Endothelial cell of umbilical vein (primary cell): Measurements from ENCODE around the gene ADAM23.

Experiments used
- CTCF ChIP-seq, 2 donors: IDR thresholded peaks; 1 replicate in 1 of 2; 2 replicates in 1 of 2; pipeline ENCODE4 v1.5.1; 2011; ENCODE audit warnings: low read length in 2 of 2, mild to moderate bottlenecking in 2 of 2, moderate library complexity in 2 of 2, control low read depth in 1 of 2, inconsistent platforms in 1 of 2, low read depth in 1 of 2; ENCODE audit not compliant: insufficient read depth in 1 of 2; ENCODE audit errors: extremely low read depth in 1 of 2
- EZH2 ChIP-seq: IDR thresholded peaks from 2 replicates; pipeline ENCODE4 v1.6.1; 2012; ENCODE audit warnings: borderline replicate concordance, low read depth, mild to moderate bottlenecking, moderate library complexity, low read length, inconsistent platforms; ENCODE audit not compliant: severe bottlenecking
- GATA2 ChIP-seq: IDR thresholded peaks from 2 replicates; pipeline ENCODE4 v1.7.0; 2011; ENCODE audit warnings: low read depth, mild to moderate bottlenecking, moderate library complexity, mixed read lengths, low read length; ENCODE audit not compliant: insufficient read length, insufficient read depth
- MAX ChIP-seq: IDR thresholded peaks from 2 replicates; pipeline ENCODE4 v1.6.1; 2011; ENCODE audit not compliant: insufficient read depth, insufficient read length
- POLR2A ChIP-seq: IDR thresholded peaks from 2 replicates; pipeline ENCODE4 v1.6.1; 2012; ENCODE audit warnings: low read depth, mild to moderate bottlenecking, control low read depth, low read length
- POLR2AphosphoS5 ChIP-seq: IDR thresholded peaks from 2 replicates; pipeline ENCODE4 v1.6.1; 2012; ENCODE audit warnings: low read depth, mild to moderate bottlenecking, control low read depth, low read length, moderate library complexity; ENCODE audit not compliant: insufficient read depth

GRCh38 chr2:206573793-206574192 is 130.5 kb downstream of the ADAM23 start:
- TF ChIP-seq EZH2, result no peak
- no peak for TF ChIP-seq CTCF (IDR thresholded peaks at IDR 0.05; ENCODE audit: extremely low read depth in 1 of 2, insufficient read depth in 1 of 2, low read depth in 1 of 2, low read length in 2 of 2)
- TF ChIP-seq POLR2AphosphoS5, result no peak
- TF ChIP-seq GATA2, result no peak
- no peak for TF ChIP-seq POLR2A
- no peak for TF ChIP-seq MAX
